ENCODE measurements around the gene GARNL3.

- TF ChIP-seq, protein P1, sequence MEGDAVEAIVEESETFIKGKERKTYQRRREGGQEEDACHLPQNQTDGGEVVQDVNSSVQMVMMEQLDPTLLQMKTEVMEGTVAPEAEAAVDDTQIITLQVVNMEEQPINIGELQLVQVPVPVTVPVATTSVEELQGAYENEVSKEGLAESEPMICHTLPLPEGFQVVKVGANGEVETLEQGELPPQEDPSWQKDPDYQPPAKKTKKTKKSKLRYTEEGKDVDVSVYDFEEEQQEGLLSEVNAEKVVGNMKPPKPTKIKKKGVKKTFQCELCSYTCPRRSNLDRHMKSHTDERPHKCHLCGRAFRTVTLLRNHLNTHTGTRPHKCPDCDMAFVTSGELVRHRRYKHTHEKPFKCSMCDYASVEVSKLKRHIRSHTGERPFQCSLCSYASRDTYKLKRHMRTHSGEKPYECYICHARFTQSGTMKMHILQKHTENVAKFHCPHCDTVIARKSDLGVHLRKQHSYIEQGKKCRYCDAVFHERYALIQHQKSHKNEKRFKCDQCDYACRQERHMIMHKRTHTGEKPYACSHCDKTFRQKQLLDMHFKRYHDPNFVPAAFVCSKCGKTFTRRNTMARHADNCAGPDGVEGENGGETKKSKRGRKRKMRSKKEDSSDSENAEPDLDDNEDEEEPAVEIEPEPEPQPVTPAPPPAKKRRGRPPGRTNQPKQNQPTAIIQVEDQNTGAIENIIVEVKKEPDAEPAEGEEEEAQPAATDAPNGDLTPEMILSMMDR (IDR thresholded peaks at IDR 0.05): no peak
- no peak for TF ChIP-seq POLR2AphosphoS5 (IDR thresholded peaks at IDR 0.05)
These were observed 41.3 kb upstream of the GARNL3 start for GRCh38 chr9:127223266-127223665.
